AG10803 (cell line): Measurements from ENCODE around the gene ARHGEF17.

Source experiments
- DNase-seq: peaks from one replicate; pipeline ENCODE4 v3.0.0; 2010; ENCODE audit warnings: low read depth
- H3K4me3 ChIP-seq: 2 replicates; pipeline ENCODE4 v1.5.1; 2011; ENCODE audit warnings: mild to moderate bottlenecking, low read length, control low read depth
- TF ChIP-seq, protein P1 (sequence below): conservative IDR thresholded peaks from 2 replicates; pipeline ENCODE4 v1.5.1; 2011; ENCODE audit warnings: mild to moderate bottlenecking, low read length, control low read depth, inconsistent platforms

The ARHGEF17 gene

DNA sequence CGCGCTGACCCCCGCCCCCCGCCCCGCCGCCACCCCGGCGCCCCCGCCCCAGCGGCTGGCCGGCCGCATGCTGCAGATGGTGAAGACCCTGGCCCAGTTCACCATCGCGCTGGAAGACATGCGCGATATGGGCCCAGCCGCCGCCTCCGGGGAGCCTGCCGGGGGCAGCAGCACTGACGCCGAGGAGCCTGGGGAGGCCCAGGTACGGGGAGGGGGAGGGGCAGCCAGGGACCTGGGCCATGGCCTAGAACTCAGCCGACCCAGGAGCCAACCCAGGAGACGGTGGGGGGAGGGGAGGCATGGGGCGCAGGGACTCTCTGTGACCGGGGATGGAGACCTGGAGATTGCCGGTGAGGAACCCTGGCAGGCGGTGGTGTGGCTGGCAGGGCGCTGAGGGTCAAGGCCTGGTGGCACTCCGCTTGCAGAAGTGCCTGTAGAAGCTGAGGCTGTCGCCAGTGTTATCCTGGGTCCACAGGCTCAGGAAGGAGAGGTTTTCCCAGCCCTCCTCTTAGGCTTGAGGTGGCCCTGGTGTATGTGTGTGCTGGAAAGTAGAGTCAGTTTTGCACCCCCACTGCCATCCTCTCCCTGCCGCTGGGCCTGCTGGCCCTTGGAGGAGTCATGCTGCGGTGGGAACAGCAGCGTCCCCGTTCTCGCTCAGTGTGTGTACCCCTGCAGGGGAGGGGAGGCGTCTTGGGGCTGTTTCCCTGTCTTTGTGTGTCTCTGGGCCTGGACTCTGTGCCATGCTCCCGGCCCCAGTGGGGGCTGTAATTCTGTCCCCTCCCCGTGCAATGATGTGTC is 35.2 kb downstream of the ARHGEF17 start:
- TF ChIP-seq, protein P1, sequence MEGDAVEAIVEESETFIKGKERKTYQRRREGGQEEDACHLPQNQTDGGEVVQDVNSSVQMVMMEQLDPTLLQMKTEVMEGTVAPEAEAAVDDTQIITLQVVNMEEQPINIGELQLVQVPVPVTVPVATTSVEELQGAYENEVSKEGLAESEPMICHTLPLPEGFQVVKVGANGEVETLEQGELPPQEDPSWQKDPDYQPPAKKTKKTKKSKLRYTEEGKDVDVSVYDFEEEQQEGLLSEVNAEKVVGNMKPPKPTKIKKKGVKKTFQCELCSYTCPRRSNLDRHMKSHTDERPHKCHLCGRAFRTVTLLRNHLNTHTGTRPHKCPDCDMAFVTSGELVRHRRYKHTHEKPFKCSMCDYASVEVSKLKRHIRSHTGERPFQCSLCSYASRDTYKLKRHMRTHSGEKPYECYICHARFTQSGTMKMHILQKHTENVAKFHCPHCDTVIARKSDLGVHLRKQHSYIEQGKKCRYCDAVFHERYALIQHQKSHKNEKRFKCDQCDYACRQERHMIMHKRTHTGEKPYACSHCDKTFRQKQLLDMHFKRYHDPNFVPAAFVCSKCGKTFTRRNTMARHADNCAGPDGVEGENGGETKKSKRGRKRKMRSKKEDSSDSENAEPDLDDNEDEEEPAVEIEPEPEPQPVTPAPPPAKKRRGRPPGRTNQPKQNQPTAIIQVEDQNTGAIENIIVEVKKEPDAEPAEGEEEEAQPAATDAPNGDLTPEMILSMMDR: no peak
- no peak for DNase-seq
- H3K4me3 ChIP-seq: no peak overlapping the region

DNA sequence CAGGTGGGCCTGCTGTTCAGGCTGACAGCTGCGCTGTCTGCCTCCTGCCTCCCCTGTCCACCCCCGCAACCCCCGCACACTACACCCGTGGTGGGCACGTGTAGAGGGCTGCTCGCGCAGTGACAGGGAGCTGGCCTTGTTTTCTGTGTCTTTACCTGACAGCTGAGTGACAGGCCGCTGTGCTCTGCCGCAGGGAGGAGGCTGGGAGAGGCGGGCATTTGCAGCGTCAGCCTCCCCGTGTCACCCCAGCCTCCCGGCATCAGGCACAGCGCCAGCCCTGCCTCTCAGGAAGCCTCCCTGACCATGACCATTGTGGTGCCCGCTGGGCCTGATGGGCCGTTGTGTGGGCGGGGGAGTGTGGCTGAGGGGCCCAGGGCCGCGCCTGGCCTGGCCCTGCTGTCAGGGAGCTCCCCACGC is 36.1 kb downstream of the ARHGEF17 start:
- DNase-seq: no peak
- no peak overlapping the region for H3K4me3 ChIP-seq
- TF ChIP-seq, protein P1: no peak

DNA sequence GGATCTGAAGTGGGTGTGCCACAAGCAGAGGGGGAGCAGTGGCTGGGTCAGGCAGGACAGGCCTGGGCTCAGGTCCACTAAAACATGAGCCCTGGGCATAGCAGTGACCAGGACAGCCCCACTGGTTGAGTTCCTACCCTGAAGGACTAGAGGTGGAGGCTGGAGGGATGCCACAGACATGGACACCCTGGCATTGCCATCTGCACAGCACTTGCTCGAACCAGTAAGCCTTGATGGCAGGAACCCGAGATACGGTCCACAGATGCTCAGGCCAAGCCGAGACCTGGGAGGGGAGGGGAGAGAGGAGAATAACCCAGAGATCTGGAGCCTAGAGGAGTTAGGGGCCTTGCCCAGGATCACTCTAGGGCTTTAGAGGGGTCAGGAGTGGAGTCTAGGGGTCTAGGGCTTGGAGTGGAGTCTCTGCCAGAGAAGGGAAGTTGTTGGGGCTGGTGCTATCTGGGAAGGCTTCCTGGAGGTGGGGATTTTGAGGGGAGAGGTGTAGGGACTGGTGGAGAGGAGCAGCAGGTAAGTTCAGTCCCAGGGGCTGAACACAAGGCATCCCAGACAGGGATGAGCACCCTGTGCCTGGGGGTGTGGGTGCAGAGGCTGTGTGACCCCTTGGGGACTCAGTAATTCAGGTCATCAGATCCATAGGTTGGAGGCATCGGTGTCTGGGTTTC is 37.5 kb downstream of the ARHGEF17 start:
- H3K4me3 ChIP-seq: no peak overlapping the region
- TF ChIP-seq, protein P1: no peak
- no peak for DNase-seq

DNA sequence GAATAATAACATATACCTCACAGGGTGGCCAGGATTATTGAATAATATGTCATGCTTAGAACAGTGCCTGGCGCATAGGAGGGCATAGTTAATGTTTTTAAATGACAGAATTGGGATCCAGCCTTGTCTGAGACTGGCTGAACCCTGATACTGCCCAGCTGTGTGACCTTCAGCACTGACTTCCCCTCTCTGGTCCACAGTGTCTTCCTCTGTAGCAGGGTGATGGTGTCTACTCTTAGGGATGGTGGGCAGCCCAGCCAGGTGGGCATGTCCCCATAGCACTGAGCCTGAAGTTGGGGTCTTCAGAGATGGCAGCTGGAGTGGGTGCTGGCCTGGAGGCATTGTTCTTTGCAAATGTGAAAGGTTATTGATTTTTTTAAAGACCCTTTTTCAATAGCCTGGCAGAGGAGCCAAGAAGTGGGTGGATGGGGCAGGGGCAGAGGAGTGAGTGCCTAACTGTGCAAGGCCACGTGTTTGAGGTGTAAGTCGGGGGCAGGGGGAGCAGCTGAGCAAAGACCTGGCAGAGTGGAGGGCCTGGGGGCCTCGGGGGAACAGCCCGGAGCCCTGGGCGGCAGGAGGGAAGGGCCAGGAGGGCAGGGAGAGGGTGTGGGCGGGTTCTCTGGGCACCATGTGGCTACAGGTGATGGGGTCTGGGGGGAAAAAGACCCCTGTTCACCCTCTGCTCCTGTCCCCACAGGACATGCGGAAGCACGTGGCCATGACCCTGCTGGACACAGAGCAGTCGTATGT is 38.3 kb downstream of the ARHGEF17 start:
- TF ChIP-seq, protein P1: no peak
- no peak overlapping the region for H3K4me3 ChIP-seq
- no peak for DNase-seq

DNA sequence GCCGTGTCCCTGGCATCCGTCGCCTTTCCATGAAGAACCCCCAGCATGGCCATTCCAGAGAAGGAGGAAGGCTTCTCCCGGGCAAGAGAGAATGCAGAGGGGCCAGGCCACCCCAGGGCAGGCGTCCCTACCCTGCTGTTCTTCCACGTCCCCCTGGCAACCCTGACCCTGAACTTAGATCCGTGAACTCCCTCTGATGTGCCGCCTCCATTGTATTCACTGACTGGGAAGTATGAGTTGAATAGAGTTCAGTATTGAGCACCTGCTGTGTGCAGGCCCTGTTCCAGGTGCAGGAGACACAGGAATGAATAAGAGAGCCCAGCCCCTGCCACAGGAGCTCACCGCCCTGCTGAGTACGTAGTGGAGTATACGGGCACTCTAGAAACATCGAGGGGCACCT is 39.0 kb downstream of the ARHGEF17 start:
- no peak for DNase-seq
- TF ChIP-seq, protein P1: no peak
- H3K4me3 ChIP-seq: no peak overlapping the region

DNA sequence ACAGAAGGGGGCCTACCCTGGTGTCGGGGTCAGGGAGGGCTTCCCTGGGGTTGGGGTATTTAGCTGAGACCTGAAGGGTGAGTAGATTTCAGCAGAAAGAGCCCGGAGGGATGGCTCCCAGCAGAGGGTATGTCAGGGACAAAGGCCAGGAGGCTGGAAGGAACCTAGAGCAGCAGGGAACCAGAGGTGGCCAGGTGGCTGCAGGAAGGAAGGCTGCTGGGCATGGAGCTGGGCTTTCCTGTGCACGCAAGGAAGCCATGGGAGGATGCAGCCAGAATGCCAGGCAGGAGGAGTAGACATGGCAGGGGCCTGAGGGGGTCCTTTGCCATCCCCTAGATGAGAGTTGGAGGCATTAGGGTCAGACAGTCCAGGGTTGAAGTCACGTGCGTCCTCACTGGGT is 40.8 kb downstream of the ARHGEF17 start:
- TF ChIP-seq, protein P1: no peak
- no peak for DNase-seq
- H3K4me3 ChIP-seq: no peak overlapping the region
